Adrenal gland (tissue), 5 donors: Measurements from ENCODE around the gene ANK2.

ENCODE experiments used
- POLR2A ChIP-seq, 2 donors: fragments of 450-650 bp; IDR thresholded peaks; one replicate each; pipeline ENCODE4 v1.6.1; 2017; ENCODE audit warnings: antibody characterized with exemption in 2 of 2, mild to moderate bottlenecking in 2 of 2, moderate library complexity in 1 of 2
- TF ChIP-seq, protein P1 (sequence below), 6 experiments: fragments of 450-650 bp in 4 of 6; fragments of 200-600 bp in 2 of 6; sonication (generic) in 1 of 6; IDR thresholded peaks; 1 replicate in 5 of 6; 2 replicates in 1 of 6; pipeline versions ENCODE4 v1.5.1 to v1.8.0; 2016 to 2021; ENCODE audit warnings: antibody characterized with exemption in 6 of 6, mild to moderate bottlenecking in 2 of 6, moderate library complexity in 1 of 6
- donor health status: DM: no; HTN: no; CAD: no.

GRCh38 chr4:113288257-113288656 lies 238.8 kb downstream of the ANK2 start:
- no peak for TF ChIP-seq POLR2A (IDR thresholded peaks at IDR 0.05)
- TF ChIP-seq, protein P1, sequence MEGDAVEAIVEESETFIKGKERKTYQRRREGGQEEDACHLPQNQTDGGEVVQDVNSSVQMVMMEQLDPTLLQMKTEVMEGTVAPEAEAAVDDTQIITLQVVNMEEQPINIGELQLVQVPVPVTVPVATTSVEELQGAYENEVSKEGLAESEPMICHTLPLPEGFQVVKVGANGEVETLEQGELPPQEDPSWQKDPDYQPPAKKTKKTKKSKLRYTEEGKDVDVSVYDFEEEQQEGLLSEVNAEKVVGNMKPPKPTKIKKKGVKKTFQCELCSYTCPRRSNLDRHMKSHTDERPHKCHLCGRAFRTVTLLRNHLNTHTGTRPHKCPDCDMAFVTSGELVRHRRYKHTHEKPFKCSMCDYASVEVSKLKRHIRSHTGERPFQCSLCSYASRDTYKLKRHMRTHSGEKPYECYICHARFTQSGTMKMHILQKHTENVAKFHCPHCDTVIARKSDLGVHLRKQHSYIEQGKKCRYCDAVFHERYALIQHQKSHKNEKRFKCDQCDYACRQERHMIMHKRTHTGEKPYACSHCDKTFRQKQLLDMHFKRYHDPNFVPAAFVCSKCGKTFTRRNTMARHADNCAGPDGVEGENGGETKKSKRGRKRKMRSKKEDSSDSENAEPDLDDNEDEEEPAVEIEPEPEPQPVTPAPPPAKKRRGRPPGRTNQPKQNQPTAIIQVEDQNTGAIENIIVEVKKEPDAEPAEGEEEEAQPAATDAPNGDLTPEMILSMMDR (IDR thresholded peaks at IDR 0.05): no peak
